K562 (cell line): ENCODE data around the gene ZBTB26. TPM values are rescaled to one million over a fixed set of nuclear protein-coding genes. Genes with fewer than 3 reads are reported as not detected.

Experiments used
- ATAC-seq: fragments of 200-7000 bp; cut with Tn5 transposase; 3 replicates; pipeline ENCODE4 v1.9.1; 2020; ENCODE audit warnings: moderate library complexity
- BruUV-seq: library from RNA; stranded (reverse); fragments of 400-500 nt; replicated peaks from 2 replicates; lab custom pipeline; 2021; lab: Mats Ljungman, UMichigan
- CTCF ChIA-PET: fragments of 300-600 bp; formaldehyde crosslinking; extraction: SDS; loops from one replicate; lab custom pipeline; 2021; ENCODE audit warnings: low intra/inter-chr PET ratio; lab: Yijun Ruan, JAX
- POLR2A ChIA-PET: fragments of 300-600, 350-650 bp; sonication (Branson Sonifier 250); formaldehyde crosslinking; extraction: SDS; loops from one replicate; lab custom pipeline; 2021; ENCODE audit warnings: antibody characterized with exemption, inconsistent platforms; lab: Yijun Ruan, JAX
- DNase-seq, 4 experiments: peaks; one replicate each; pipeline versions ENCODE4 v3.0.0 to v3.0.0-alpha.2; 2011 to 2018; ENCODE audit warnings: low spot score in 3 of 4, mixed read lengths in 3 of 4; ENCODE audit errors: extremely low read depth in 1 of 4
- FAIRE-seq: peaks from 2 replicates; lab custom pipeline; 2011; peaks lifted over from hg19 to GRCh38; lab: Jason Lieb, UNC
- H2AFZ ChIP-seq: 2 replicates; pipeline ENCODE4 v1.6.0; 2011; ENCODE audit warnings: low read depth, low read length, control low read depth, inconsistent platforms
- H3K27ac ChIP-seq: fragments of 200-600 bp; 3 replicates; pipeline ENCODE4 v1.8.0; 2011; ENCODE audit warnings: low read depth, mild to moderate bottlenecking, control low read depth, inconsistent platforms, low read length, moderate library complexity, mixed read lengths; ENCODE audit errors: extremely low read depth
- H3K27me3 ChIP-seq, 2 experiments: fragments of 300-600 bp in 1 of 2; 2 replicates in 1 of 2; 3 replicates in 1 of 2; pipeline versions ENCODE4 v1.6.0 to v1.8.0; 2011; ENCODE audit warnings: inconsistent platforms in 2 of 2, low read length in 2 of 2, mild to moderate bottlenecking in 1 of 2, mixed read lengths in 1 of 2, moderate library complexity in 1 of 2; ENCODE audit not compliant: control insufficient read depth in 2 of 2, insufficient read depth in 2 of 2
- H3K36me3 ChIP-seq: fragments of 300-600 bp; 3 replicates; pipeline ENCODE4 v1.8.0; 2011; ENCODE audit warnings: mild to moderate bottlenecking, low read length, inconsistent platforms; ENCODE audit not compliant: control insufficient read depth, insufficient read depth
- H3K4me1 ChIP-seq, 2 experiments: fragments of 200-600 bp in 1 of 2; replicated peaks in 1 of 2; 2 replicates in 1 of 2; 3 replicates in 1 of 2; pipeline versions ENCODE4 v1.5.1 to v1.8.0; 2011; ENCODE audit warnings: inconsistent platforms in 2 of 2, low read length in 2 of 2, mild to moderate bottlenecking in 1 of 2, mixed read lengths in 1 of 2, moderate library complexity in 1 of 2; ENCODE audit not compliant: control insufficient read depth in 2 of 2, insufficient read depth in 2 of 2
- H3K4me2 ChIP-seq: 2 replicates; pipeline ENCODE4 v1.6.1; 2011; ENCODE audit warnings: low read length, control low read depth, inconsistent platforms, mixed read lengths; ENCODE audit not compliant: insufficient read depth
- H3K4me3 ChIP-seq: fragments of 200-600 bp; sonication (generic), shearing (Covaris generic); 2 replicates; pipeline ENCODE4 v1.5.1; 2016; ENCODE audit warnings: control low read depth, inconsistent platforms
- H3K79me2 ChIP-seq: fragments of 200-600 bp; 3 replicates; pipeline ENCODE4 v1.8.0; 2011; ENCODE audit warnings: low read length, inconsistent platforms; ENCODE audit not compliant: control insufficient read depth, insufficient read depth
- H3K9ac ChIP-seq, 2 experiments: 2 replicates each; pipeline versions ENCODE4 v1.6.0 to v1.6.1; 2011; ENCODE audit warnings: low read depth in 2 of 2, low read length in 2 of 2, control low read depth in 1 of 2, inconsistent platforms in 1 of 2, mild to moderate bottlenecking in 1 of 2, mixed read lengths in 1 of 2; ENCODE audit not compliant: insufficient read depth in 1 of 2
- H3K9me1 ChIP-seq: one replicate; pipeline ENCODE4 v1.6.0; 2011; ENCODE audit warnings: inconsistent platforms, mild to moderate bottlenecking, low read length, moderate library complexity; ENCODE audit not compliant: control insufficient read depth, insufficient read depth
- H3K9me3 ChIP-seq: replicated peaks from 2 replicates; pipeline ENCODE4 v1.5.1; 2011; ENCODE audit warnings: low read depth, low read length, inconsistent platforms; ENCODE audit not compliant: control insufficient read depth, insufficient read depth
- H4K20me1 ChIP-seq: replicated peaks from 2 replicates; pipeline ENCODE4 v1.6.1; 2011; ENCODE audit warnings: low read length, inconsistent platforms, mixed read lengths; ENCODE audit not compliant: control insufficient read depth, insufficient read depth
- BCOR ChIP-seq: fragments of 450-650 bp; IDR thresholded peaks from 2 replicates; pipeline ENCODE4 v1.6.1; 2016
- HDAC3 ChIP-seq: fragments of 450-650 bp; IDR thresholded peaks from 2 replicates; pipeline ENCODE4 v1.6.1; 2018; ENCODE audit warnings: borderline replicate concordance, mild to moderate bottlenecking, moderate library complexity; ENCODE audit not compliant: partially characterized antibody
- NR2C2 ChIP-seq, 2 experiments: fragments of 200-800 bp in 1 of 2; sonication (Bioruptor generic) in 1 of 2; sonication (generic) in 1 of 2; formaldehyde crosslinking in 1 of 2; IDR thresholded peaks; 2 replicates each; pipeline versions ENCODE4 v1.6.1 to v1.8.0; 2016 to 2022; ENCODE audit warnings: mild to moderate bottlenecking in 1 of 2, missing compliant biosample characterization in 1 of 2, missing genetic modification characterization in 1 of 2, missing genetic modification reagents in 1 of 2
- RAD51 ChIP-seq: fragments of 450-650 bp; IDR thresholded peaks from 2 replicates; pipeline ENCODE4 v1.7.1; 2016; ENCODE audit warnings: low read depth, mild to moderate bottlenecking, borderline replicate concordance
- ZFX ChIP-seq: sonication (generic); formaldehyde crosslinking; IDR thresholded peaks from 2 replicates; pipeline ENCODE4 v1.8.0; 2022; ENCODE audit warnings: mild to moderate bottlenecking, missing genetic modification reagents, moderate library complexity
- ZSCAN29 ChIP-seq: fragments of 450-650 bp; IDR thresholded peaks from 2 replicates; pipeline ENCODE4 v1.6.1; 2017
- in situ Hi-C: fragments of 300-500 bp; cut with MboI; formaldehyde crosslinking; loops from 4 replicates; pipeline ENCODE4 v1.15.0; 2018; ENCODE audit warnings: inconsistent platforms, mixed read lengths
- intact Hi-C: fragments of 100-400 bp; cut with micrococcal nuclease; formaldehyde crosslinking; loops from 2 replicates; pipeline ENCODE4 v1.14.2; 2022
- polyA plus RNA-seq, 8 experiments: library from polyadenylated mRNA; depleted of rRNA in 4 of 8; stranded (reverse) in 5 of 8; unstranded in 3 of 8; fragments of >200 nt; fragmentation: Nextera tagmentation in 2 of 8; fragmentation: Illumina TruSeq in 1 of 8; extraction: Ambion mirVana in 2 of 8; extraction: Trizol in 1 of 8; gene quantifications; 2 replicates each; pipeline versions ENCODE4 v1.2.1 to v1.2.3, GENCODE V29; 2011 to 2014; ENCODE audit warnings: inconsistent platforms in 1 of 8, missing spikeins in 1 of 8
- total RNA-seq, 7 experiments: library from RNA; depleted of rRNA in 6 of 7; stranded (reverse); fragments of >200 nt in 6 of 7; fragmentation: Illumina TruSeq in 2 of 7; extraction: Trizol in 2 of 7; gene quantifications; 2 replicates each; pipeline versions ENCODE4 v1.2.1 to v1.2.3, GENCODE V29; 2011 to 2021; ENCODE audit warnings: low replicate concordance in 1 of 7
- TF ChIP-seq, protein P1 (sequence below): IDR thresholded peaks from 2 replicates; pipeline ENCODE4 v1.6.1; 2011; ENCODE audit warnings: borderline replicate concordance, low read depth, mild to moderate bottlenecking, moderate library complexity, low read length; ENCODE audit not compliant: insufficient read depth, poor library complexity, severe bottlenecking

Gene ZBTB26
- total and polyA plus RNA-seq, 9 of the 15 experiments (the other 6 are each of a cell fraction or from before 2014, with no cell fraction given), result 2.4 to 20.7 (median 5.0) TPM

DNA sequence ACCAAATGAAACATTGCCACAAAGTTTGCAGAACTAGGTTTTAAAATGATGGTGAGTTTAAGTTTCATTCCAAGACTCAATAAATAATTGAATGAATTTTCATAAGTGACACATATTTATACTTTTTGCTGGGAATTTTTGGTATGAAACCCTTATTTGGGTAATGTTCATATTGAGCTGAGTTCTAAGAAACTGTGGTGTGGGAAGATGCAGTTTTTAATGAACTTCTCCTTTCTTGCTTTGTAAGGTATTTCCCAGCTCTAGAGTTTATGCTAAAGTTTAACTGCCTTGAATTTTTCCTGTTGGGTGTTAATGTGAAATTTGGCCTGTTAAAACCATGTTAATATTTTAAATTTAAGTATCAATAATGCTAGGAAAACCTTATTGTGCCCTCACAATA lies 24.6 kb upstream of the ZBTB26 start:
- no peak overlapping the region for H3K9ac ChIP-seq
- H3K27me3 ChIP-seq, result no peaks in the 10 kb centered on the region
- H3K36me3 ChIP-seq, result peaks cover 5% of the 10 kb centered on the region; the same call in 1 of the 3 replicates
- DNase-seq (no peak), ATAC-seq (no peak), FAIRE-seq (no peak)
- no peak overlapping the region for H3K27ac ChIP-seq
- no peaks in the 10 kb centered on the region for H3K9me3 ChIP-seq
- no peak overlapping the region for H2AFZ ChIP-seq
- in situ Hi-C loops (no loop called here), intact Hi-C loops (no loop called here)
- no peak for TF ChIP-seq HDAC3
- TF ChIP-seq ZFX (CRISPR knock-in tag), result no peak
- TF ChIP-seq, protein P1, sequence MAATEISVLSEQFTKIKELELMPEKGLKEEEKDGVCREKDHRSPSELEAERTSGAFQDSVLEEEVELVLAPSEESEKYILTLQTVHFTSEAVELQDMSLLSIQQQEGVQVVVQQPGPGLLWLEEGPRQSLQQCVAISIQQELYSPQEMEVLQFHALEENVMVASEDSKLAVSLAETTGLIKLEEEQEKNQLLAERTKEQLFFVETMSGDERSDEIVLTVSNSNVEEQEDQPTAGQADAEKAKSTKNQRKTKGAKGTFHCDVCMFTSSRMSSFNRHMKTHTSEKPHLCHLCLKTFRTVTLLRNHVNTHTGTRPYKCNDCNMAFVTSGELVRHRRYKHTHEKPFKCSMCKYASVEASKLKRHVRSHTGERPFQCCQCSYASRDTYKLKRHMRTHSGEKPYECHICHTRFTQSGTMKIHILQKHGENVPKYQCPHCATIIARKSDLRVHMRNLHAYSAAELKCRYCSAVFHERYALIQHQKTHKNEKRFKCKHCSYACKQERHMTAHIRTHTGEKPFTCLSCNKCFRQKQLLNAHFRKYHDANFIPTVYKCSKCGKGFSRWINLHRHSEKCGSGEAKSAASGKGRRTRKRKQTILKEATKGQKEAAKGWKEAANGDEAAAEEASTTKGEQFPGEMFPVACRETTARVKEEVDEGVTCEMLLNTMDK, result no peak
- TF ChIP-seq BCOR, result no peak
- no peak for TF ChIP-seq NR2C2 (CRISPR knock-in tag; IDR thresholded peaks at IDR 0.05)
- TF ChIP-seq NR2C2 (tag; IDR thresholded peaks at IDR 0.05), result no peak
- no peak for TF ChIP-seq RAD51
- no peak for TF ChIP-seq ZSCAN29
- H4K20me1 ChIP-seq, result no peaks in the 10 kb centered on the region
- BruUV-seq, result no TSS peak
- H3K79me2 ChIP-seq, result peaks cover 13% of the 10 kb centered on the region
- H3K4me2 ChIP-seq, result no peak overlapping the region
- POLR2A ChIA-PET, result interaction anchor here (1.6 kb wide), 1 partner anchor 15 kb away, joined by 6 read pairs; the partner anchor contains the start of gene RABGAP1
- H3K4me3 ChIP-seq, result no peak overlapping the region
- CTCF ChIA-PET, result no interaction called here
- no peaks in the 10 kb centered on the region for H3K9me1 ChIP-seq
- no peaks in the 10 kb centered on the region for H3K4me1 ChIP-seq
